Activated CD4-positive, alpha-beta T cell treated with anti-CD3 and anti-CD28 coated beads, Interleukin-2, amount 10 ng/mL, durations not matched to agents 24 days and 14 days (primary cell): Measurements from ENCODE around the gene NVL. TPM values are rescaled to one million over a fixed set of nuclear protein-coding genes. Genes with fewer than 3 reads are reported as not detected.
A peak's percentile ranks its signal among the peaks of the same experiment; 100 is the strongest.

Experiments
- DNase-seq: peaks from one replicate; pipeline ENCODE4 v3.0.0; 2022
- H3K27ac Mint-ChIP-seq: one replicate; pipeline ENCODE4 v1.8.0; 2022; ENCODE audit warnings: mild to moderate bottlenecking, mixed read lengths
- H3K27me3 Mint-ChIP-seq: one replicate; pipeline ENCODE4 v1.8.0; 2022; ENCODE audit warnings: mixed read lengths
- H3K36me3 Mint-ChIP-seq: one replicate; pipeline ENCODE4 v1.8.0; 2022; ENCODE audit warnings: low read depth, mild to moderate bottlenecking, mixed read lengths
- H3K4me1 Mint-ChIP-seq: one replicate; pipeline ENCODE4 v1.8.0; 2021; ENCODE audit warnings: mixed read lengths
- H3K4me3 Mint-ChIP-seq: one replicate; pipeline ENCODE4 v1.8.0; 2022; ENCODE audit warnings: mild to moderate bottlenecking, moderate library complexity, mixed read lengths
- H3K9me3 Mint-ChIP-seq: one replicate; pipeline ENCODE4 v1.8.0; 2021; ENCODE audit warnings: mixed read lengths
- intact Hi-C: fragments of 100-400 bp; cut with micrococcal nuclease; formaldehyde crosslinking; loops from one replicate; pipeline ENCODE4 v1.15.1; 2023
- total RNA-seq: library from RNA; stranded (reverse); gene quantifications from 2 replicates; pipeline ENCODE4 v1.2.3, GENCODE V29; 2022

Gene NVL
- total RNA-seq, 1 donor from 2014 or later = 52.4 TPM

DNA sequence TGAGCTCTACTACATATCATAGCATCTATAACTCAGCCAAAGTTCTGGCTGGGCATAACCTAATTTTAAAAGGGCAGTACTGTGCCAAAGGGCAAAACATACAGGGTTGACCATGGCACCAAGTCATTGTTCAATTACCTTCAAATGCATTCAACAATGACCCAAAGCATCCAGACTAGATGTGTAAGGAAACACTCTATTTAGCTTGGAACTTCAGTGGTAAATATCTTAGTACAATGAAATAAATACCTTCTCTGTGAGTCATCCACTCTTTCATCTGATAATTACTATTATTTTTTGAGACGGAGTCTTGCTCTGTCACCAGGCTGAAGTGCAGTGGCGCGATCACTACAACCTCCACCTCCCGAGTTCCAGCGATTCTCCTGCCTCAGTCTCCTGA is 70.0 kb downstream of the NVL start:
- no peaks in the 10 kb centered on the region for H3K27me3 Mint-ChIP-seq
- H3K9me3 Mint-ChIP-seq = no peaks in the 10 kb centered on the region
- H3K4me3 Mint-ChIP-seq = no peak overlapping the region
- no peak overlapping the region for H3K27ac Mint-ChIP-seq
- intact Hi-C loops = loop anchor here (10.0 kb wide), 1 partner anchor 155 kb away; no protein-coding TSS in a partner anchor
- H3K4me1 Mint-ChIP-seq = peaks cover 27% of the 10 kb centered on the region
- H3K36me3 Mint-ChIP-seq = peaks cover 41% of the 10 kb centered on the region
- DNase-seq = no peak

GRCh38 chr1:224258351-224258750 is 71.6 kb downstream of the NVL start:
- H3K4me3 Mint-ChIP-seq = no peak overlapping the region
- intact Hi-C loops = no loop called here
- DNase-seq = no peak
- no peak overlapping the region for H3K27ac Mint-ChIP-seq
- no peaks in the 10 kb centered on the region for H3K27me3 Mint-ChIP-seq
- H3K4me1 Mint-ChIP-seq = peaks cover 20% of the 10 kb centered on the region
- peaks cover 27% of the 10 kb centered on the region for H3K36me3 Mint-ChIP-seq
- no peaks in the 10 kb centered on the region for H3K9me3 Mint-ChIP-seq

GRCh38 chr1:224256640-224257039 is 73.3 kb downstream of the NVL start:
- Mint-ChIP-seq H3K36me3 (peaks cover 22% of the 10 kb centered on the region), H3K27ac (no peak overlapping the region)
- intact Hi-C loops = no loop called here

DNA sequence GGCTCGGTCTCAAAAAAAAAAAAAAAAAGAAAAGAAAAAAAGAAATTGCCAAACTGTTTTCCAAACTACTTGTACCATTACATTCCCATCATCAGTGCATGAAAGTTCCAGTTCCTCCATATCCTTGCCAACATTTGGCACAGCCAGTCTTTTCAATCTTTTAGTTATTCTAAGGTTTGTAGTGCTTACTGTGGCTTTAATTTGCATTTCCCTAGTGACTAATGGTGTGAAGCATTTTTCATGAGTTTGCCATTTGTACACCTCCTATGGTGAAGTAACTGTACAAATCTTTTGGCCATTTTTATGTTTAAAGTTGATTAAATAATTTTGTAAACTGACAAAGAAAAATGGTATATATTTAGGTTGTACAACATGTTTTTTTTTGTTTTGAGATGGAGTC is 76.3 kb downstream of the NVL start:
- intact Hi-C loops = no loop called here
- H3K4me1 Mint-ChIP-seq = peaks cover 8% of the 10 kb centered on the region
- no peaks in the 10 kb centered on the region for H3K9me3 Mint-ChIP-seq
- peaks cover 25% of the 10 kb centered on the region for H3K36me3 Mint-ChIP-seq
- no peaks in the 10 kb centered on the region for H3K27me3 Mint-ChIP-seq
- no peak overlapping the region for H3K27ac Mint-ChIP-seq
- DNase-seq = no peak
- no peak overlapping the region for H3K4me3 Mint-ChIP-seq

More at GRCh38 chr1:224256640-224257039, 73.3 kb downstream of the NVL start:
- no peak overlapping the region for H3K4me3 Mint-ChIP-seq
- DNase-seq = no peak
- H3K9me3 Mint-ChIP-seq = no peaks in the 10 kb centered on the region
- peaks cover 15% of the 10 kb centered on the region for H3K4me1 Mint-ChIP-seq
- H3K27me3 Mint-ChIP-seq = no peaks in the 10 kb centered on the region

GRCh38 chr1:224252479-224252878 is 77.5 kb downstream of the NVL start:
- Mint-ChIP-seq H3K36me3 (peaks cover 31% of the 10 kb centered on the region), H3K4me1 (peaks cover 17% of the 10 kb centered on the region), H3K4me3 (no peak overlapping the region), H3K27ac (no peak overlapping the region), H3K27me3 (no peaks in the 10 kb centered on the region), H3K9me3 (no peaks in the 10 kb centered on the region)
- DNase-seq = no peak
- intact Hi-C loops = no loop called here

DNA sequence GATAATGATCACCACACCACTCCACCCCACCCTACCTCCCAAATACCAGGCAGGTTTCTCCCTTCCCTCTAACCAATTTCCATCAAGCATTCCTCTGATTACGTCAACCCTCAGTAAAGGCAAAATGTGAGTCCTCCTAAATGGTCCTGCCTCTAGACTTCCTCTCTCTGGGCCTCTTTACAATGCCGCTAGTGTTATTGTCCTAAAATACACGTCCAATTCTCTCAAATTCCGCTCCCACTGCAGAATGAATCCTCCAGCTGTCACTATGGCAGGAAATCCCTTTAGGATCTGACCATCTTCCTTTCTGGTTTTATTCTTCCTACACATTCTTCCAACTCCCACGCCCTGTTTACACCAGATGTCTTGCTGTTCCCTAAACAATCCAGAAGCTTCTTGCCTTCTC is 78.2 kb downstream of the NVL start:
- Mint-ChIP-seq H3K4me3 (no peak overlapping the region), H3K27ac (peak overlapping the region; percentile 49), H3K4me1 (peaks cover 17% of the 10 kb centered on the region), H3K9me3 (no peaks in the 10 kb centered on the region), H3K27me3 (no peaks in the 10 kb centered on the region), H3K36me3 (peaks cover 30% of the 10 kb centered on the region)
- no peak for DNase-seq
- intact Hi-C loops = no loop called here

DNA sequence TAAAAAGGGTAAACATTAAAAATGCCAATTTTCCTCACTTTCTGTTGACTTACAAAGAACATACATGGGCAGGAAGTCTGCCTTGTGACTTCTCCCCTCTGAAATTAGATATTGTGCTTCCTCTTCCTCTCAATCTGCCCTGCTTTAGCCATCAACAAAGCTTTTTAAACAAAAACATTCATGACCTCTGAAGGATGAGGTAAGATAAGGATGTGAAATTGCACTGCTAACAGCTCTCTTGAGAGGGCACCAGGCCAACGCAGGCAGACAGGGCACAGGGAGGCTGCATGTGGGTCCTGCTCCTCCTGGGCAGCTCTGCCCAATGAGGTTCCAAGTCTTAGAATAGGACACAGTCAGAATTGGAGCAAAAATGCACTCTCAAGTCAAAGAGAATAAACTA is 84.8 kb downstream of the NVL start:
- H3K4me3 Mint-ChIP-seq = peak overlapping the region; percentile 57
- peaks cover 33% of the 10 kb centered on the region for H3K36me3 Mint-ChIP-seq
- H3K9me3 Mint-ChIP-seq = no peaks in the 10 kb centered on the region
- peak; percentile 77 for DNase-seq
- intact Hi-C loops = no loop called here
- H3K27me3 Mint-ChIP-seq = no peaks in the 10 kb centered on the region
- peak overlapping the region; percentile 91 for H3K27ac Mint-ChIP-seq
- peaks cover 25% of the 10 kb centered on the region for H3K4me1 Mint-ChIP-seq

- no peaks in the 10 kb centered on the region for H3K9me3 Mint-ChIP-seq
- no peaks in the 10 kb centered on the region for H3K27me3 Mint-ChIP-seq
- DNase-seq = no peak
- H3K4me1 Mint-ChIP-seq = no peaks in the 10 kb centered on the region
- H3K4me3 Mint-ChIP-seq = no peak overlapping the region
- H3K27ac Mint-ChIP-seq = no peak overlapping the region
- intact Hi-C loops = no loop called here
- peaks cover 23% of the 10 kb centered on the region for H3K36me3 Mint-ChIP-seq
Observed at GRCh38 chr1:224238756-224239155, 91.2 kb downstream of the NVL start.

- H3K36me3 Mint-ChIP-seq = peaks cover 23% of the 10 kb centered on the region
- H3K4me1 Mint-ChIP-seq = no peaks in the 10 kb centered on the region
- H3K27ac Mint-ChIP-seq = no peak overlapping the region
- no peak for DNase-seq
- no peaks in the 10 kb centered on the region for H3K27me3 Mint-ChIP-seq
- no peak overlapping the region for H3K4me3 Mint-ChIP-seq
- intact Hi-C loops = no loop called here
- H3K9me3 Mint-ChIP-seq = no peaks in the 10 kb centered on the region
Observed at GRCh38 chr1:224238212-224238611, 91.8 kb downstream of the NVL start.

DNA sequence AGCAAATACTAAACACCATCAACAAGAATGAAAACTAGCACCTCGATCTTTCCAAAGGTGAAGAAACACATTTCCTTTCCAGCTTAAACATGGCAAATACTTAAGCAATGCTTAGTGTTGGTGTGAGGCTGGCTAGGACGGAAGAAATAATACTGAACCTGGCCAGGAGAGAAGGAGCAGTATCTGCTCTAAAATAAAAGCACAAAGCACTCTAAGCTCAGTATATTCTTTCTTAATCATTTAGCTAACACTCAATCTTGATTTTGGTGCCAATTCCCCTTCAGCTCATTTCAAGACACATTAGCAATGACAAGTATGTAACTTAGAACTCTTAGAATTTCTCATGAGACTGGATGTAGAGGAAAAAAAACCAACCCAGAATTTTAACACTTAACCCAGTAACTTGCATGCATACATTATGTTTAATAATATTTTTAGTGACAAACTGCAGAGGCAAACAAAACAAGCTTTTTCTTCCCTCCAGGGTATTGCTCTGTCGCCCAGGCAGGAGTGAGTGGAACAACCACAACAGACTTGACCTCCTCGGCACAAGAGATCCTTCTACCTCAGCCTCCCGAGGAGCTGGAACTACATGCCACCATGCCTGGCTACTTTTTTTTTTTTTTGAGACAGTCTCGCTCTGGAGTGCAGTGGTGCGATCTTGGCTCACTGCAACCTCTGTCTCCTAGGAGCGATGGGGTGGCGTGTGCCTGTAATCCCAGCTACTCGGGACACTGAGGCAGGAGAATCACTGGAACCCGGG is 92.7 kb downstream of the NVL start:
- Mint-ChIP-seq H3K36me3 (peaks cover 27% of the 10 kb centered on the region), H3K4me1 (no peaks in the 10 kb centered on the region), H3K27ac (no peak overlapping the region), H3K9me3 (no peaks in the 10 kb centered on the region), H3K4me3 (no peak overlapping the region), H3K27me3 (no peaks in the 10 kb centered on the region)
- intact Hi-C loops = no loop called here
- no peak for DNase-seq

- H3K27ac Mint-ChIP-seq = no peak overlapping the region
- H3K36me3 Mint-ChIP-seq = peaks cover 32% of the 10 kb centered on the region
- H3K4me1 Mint-ChIP-seq = peaks cover 2% of the 10 kb centered on the region
- H3K27me3 Mint-ChIP-seq = no peaks in the 10 kb centered on the region
- H3K9me3 Mint-ChIP-seq = no peaks in the 10 kb centered on the region
- DNase-seq = no peak
- intact Hi-C loops = no loop called here
- H3K4me3 Mint-ChIP-seq = no peak overlapping the region
Observed at GRCh38 chr1:224235813-224236493, 94.0 kb downstream of the NVL start.

DNA sequence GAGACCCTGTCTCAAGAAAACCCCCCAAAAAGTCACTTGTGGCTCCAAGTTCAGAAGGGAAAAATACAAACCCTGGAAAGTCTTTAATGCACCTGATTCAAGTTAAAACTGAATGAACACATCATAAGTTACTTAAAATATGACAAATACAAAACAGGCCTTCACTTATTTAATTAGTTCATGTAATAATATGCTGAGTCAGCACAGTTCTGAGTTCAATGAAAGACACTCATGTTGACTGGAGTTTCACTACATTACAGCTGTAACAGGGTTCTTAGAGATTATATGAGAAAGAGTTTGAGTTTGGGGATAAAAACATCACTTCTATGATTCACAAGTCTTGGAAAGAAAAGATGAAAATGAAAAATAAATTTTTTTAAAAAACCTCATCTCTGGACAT is 96.0 kb downstream of the NVL start:
- Mint-ChIP-seq H3K9me3 (no peaks in the 10 kb centered on the region), H3K4me1 (peaks cover 2% of the 10 kb centered on the region), H3K27me3 (no peaks in the 10 kb centered on the region), H3K4me3 (no peak overlapping the region), H3K27ac (no peak overlapping the region), H3K36me3 (peaks cover 41% of the 10 kb centered on the region)
- DNase-seq = no peak
- intact Hi-C loops = no loop called here

- no peak overlapping the region for H3K4me3 Mint-ChIP-seq
- H3K9me3 Mint-ChIP-seq = no peaks in the 10 kb centered on the region
- intact Hi-C loops = no loop called here
- no peak for DNase-seq
- H3K27ac Mint-ChIP-seq = no peak overlapping the region
- H3K36me3 Mint-ChIP-seq = peaks cover 32% of the 10 kb centered on the region
- H3K4me1 Mint-ChIP-seq = peaks cover 2% of the 10 kb centered on the region
- no peaks in the 10 kb centered on the region for H3K27me3 Mint-ChIP-seq
Observed at GRCh38 chr1:224226849-224227502, 103.0 kb downstream of the NVL start.
